ENCODE data around the gene SLC2A13.

DNA sequence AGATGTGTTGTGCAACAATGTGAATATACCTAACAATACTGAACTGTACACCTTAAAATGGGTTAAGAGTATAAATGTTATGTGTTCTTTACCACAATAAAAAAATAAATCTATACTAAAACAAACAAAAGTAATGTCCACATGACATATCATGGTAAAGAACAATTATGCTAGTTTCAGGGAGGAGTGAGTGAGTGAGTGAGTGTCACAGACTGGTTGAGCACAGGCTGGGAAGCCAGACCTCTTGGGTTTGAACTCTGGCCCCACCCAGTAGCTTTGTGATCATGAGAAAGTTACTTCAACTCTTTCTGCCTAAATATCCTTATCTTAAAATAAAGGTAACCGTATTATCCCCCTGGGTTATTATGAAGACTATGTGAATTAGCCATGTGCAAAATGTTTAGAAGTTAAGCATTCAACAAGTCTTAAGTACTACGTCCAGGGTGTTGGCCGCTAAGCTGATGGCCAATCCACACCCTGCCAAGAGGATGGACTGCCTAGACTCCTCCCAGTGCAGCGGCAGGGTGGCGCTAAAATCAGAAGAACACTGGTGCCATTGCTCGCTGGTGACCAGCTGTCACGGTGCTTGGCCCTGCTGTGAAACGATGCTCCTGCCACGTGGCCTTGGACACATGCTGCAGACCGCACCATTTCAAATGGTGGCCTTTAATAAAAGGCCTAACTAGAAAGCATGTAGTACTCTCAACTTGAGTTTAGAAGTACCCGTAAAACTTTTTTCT lies 7.3 kb downstream of the SLC2A13 start:
- TF ChIP-seq, protein P1, sequence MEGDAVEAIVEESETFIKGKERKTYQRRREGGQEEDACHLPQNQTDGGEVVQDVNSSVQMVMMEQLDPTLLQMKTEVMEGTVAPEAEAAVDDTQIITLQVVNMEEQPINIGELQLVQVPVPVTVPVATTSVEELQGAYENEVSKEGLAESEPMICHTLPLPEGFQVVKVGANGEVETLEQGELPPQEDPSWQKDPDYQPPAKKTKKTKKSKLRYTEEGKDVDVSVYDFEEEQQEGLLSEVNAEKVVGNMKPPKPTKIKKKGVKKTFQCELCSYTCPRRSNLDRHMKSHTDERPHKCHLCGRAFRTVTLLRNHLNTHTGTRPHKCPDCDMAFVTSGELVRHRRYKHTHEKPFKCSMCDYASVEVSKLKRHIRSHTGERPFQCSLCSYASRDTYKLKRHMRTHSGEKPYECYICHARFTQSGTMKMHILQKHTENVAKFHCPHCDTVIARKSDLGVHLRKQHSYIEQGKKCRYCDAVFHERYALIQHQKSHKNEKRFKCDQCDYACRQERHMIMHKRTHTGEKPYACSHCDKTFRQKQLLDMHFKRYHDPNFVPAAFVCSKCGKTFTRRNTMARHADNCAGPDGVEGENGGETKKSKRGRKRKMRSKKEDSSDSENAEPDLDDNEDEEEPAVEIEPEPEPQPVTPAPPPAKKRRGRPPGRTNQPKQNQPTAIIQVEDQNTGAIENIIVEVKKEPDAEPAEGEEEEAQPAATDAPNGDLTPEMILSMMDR (IDR thresholded peaks at IDR 0.05), result no peak
- TF ChIP-seq POLR2A (IDR thresholded peaks at IDR 0.05), result no peak

Data from lower leg skin (tissue), 3 donors.